BLaER1 treated with 17β-estradiol and CSF1 and Interleukin-3, amounts not matched to agents 10 nM and 100 nM (cell line): Measurements from ENCODE around the gene ELP5.

Experiments
- H3K27ac ChIP-seq, 11 experiments: shearing (Covaris generic); formaldehyde crosslinking; 2 replicates each; pipeline ENCODE4 v1.8.1; 2022
- H3K27me3 ChIP-seq, 11 experiments: shearing (Covaris generic); formaldehyde crosslinking; 2 replicates each; pipeline ENCODE4 v1.8.1; 2022
- H3K36me3 ChIP-seq, 11 experiments: shearing (Covaris generic); formaldehyde crosslinking; 2 replicates each; pipeline ENCODE4 v1.8.1; 2022
- H3K4me1 ChIP-seq, 10 experiments: shearing (Covaris generic); formaldehyde crosslinking; 2 replicates each; pipeline ENCODE4 v1.8.1; 2022
- H3K4me2 ChIP-seq, 11 experiments: shearing (Covaris generic); formaldehyde crosslinking; 2 replicates each; pipeline ENCODE4 v1.8.1; 2022
- H3K4me3 ChIP-seq, 10 experiments: shearing (Covaris generic); formaldehyde crosslinking; 2 replicates each; pipeline ENCODE4 v1.8.1; 2022
- H3K9ac ChIP-seq, 11 experiments: shearing (Covaris generic); formaldehyde crosslinking; 2 replicates each; pipeline ENCODE4 v1.8.1; 2022
- H3K9me3 ChIP-seq, 11 experiments: shearing (Covaris generic); formaldehyde crosslinking; replicated peaks in 1 of 11; 2 replicates each; pipeline ENCODE4 v1.8.1; 2022
- H4K20me1 ChIP-seq, 11 experiments: shearing (Covaris generic); formaldehyde crosslinking; 2 replicates each; pipeline ENCODE4 v1.8.1; 2022
- Cebpa-rat ChIP-seq, 11 experiments: shearing (Covaris generic); IDR thresholded peaks; 2 replicates each; pipeline ENCODE4 v1.8.1; 2022

Gene ELP5

DNA sequence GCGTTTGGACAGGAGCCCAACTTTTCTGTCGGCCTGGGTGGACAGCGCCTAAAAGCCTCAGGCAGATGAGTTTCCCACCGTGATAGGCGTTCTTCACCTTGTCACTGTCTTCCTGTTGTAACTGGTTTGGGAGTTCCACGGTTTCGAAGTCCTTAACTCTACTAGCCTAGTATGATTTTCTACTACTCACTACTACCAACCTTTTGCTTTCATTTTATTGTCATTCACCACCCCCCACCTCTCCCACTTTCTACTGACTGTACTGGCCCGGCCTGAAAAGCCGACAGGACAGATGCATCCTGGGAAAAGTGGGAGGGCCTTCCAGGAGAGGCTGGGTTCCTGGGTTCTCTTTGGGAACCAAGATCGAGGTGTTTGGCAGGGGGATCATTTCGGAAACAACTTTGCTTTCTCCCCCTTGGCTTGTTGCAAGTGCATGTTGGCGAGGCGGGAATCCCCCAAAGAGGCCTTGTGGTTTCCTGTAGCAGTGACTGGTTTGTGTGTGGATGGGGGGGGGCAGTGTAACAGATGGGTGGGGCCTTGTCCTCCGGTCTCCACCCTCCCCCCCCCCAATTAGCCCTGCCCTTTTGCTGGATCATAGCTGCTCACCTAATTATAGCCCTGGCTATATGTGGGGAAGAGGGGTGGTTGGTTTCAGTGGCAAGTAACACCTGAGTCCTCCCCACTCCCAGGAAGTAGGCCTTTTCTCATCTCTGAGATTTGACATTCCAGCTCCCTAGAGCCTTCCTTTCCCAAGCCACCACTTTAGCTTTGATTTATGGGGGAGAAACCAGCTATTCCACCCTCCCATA lies 56.8 kb downstream of the ELP5 start:
- peaks cover 56 to 61% (median 58%) of the 10 kb centered on the region in 11 experiments for H4K20me1 ChIP-seq

More for the DNA sequence above, 56.8 kb downstream of the ELP5 start:
- peaks cover 46 to 54% (median 48%) of the 10 kb centered on the region in 11 experiments for H3K36me3 ChIP-seq
- no peaks in the 10 kb centered on the region for H3K27me3 ChIP-seq
- H3K27ac ChIP-seq, result peak overlapping the region; percentile 93 to 99 (median 97)
- H3K9me3 ChIP-seq, result no peaks in the 10 kb centered on the region; a peak in 1 of 22 replicates
- TF ChIP-seq Cebpa-rat (IDR thresholded peaks at IDR 0.05), result no peak
- peak overlapping the region; percentile 81 to 99 (median 94) for H3K4me2 ChIP-seq
- H3K4me1 ChIP-seq, result peaks cover 49 to 60% (median 54%) of the 10 kb centered on the region in 10 experiments
- H3K4me3 ChIP-seq, result peak overlapping the region; percentile 87 to 100 (median 93)
- H3K9ac ChIP-seq, result peak overlapping the region; percentile 94 to 100 (median 98)
